ENCODE measurements around the gene AGGF1.

The AGGF1 gene

GRCh38 chr5:77016962-77017361, 13.2 kb upstream of the AGGF1 start:
- Histone ChIP-seq H3K27ac (no peak overlapping the region), H2AFZ (ENCODE audit: low read depth) (no peak overlapping the region), H3K27me3 (ENCODE audit: insufficient read depth, low read depth) (no peaks in the 10 kb centered on the region), H3K79me2 (ENCODE audit: insufficient read depth, low read depth) (no peaks in the 10 kb centered on the region), H3K4me3 (IDR thresholded peaks at IDR 0.05; ENCODE audit: insufficient read depth, low read depth, low read length) (no peak overlapping the region), H3K36me3 (ENCODE audit: insufficient read depth) (no peaks in the 10 kb centered on the region), H3K4me2 (no peak overlapping the region), H3K9ac (no peak overlapping the region), H4K20me1 (ENCODE audit: insufficient read depth) (no peaks in the 10 kb centered on the region), H3K4me1 (ENCODE audit: low read depth, poor library complexity, severe bottlenecking) (no peaks in the 10 kb centered on the region)
- no peak for TF ChIP-seq CTCF (conservative IDR thresholded peaks at IDR 0.05; ENCODE audit: low read depth, low read length)

DNA sequence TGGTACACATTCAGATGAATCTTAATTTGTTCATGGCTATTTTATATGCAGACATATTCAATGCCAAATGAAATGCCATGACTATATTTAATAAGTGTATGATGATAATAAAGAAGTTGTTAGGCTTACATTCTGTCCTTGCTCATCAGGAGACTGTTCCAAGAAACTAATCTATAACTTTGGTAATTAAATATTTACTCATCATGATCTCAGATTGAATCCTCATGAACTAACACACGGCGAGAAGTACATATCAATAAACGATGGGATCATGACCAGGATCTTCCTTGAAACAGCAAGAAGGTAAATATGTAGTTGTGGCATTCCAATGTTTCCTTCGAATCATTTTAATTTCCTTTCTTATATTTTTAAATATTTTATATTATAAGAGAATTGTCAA, 12.5 kb upstream of the AGGF1 start:
- Histone ChIP-seq H3K36me3 (ENCODE audit: insufficient read depth) (no peaks in the 10 kb centered on the region), H4K20me1 (ENCODE audit: insufficient read depth) (no peaks in the 10 kb centered on the region), H2AFZ (ENCODE audit: low read depth) (no peak overlapping the region), H3K4me2 (no peak overlapping the region), H3K27me3 (ENCODE audit: insufficient read depth, low read depth) (no peaks in the 10 kb centered on the region), H3K79me2 (ENCODE audit: insufficient read depth, low read depth) (no peaks in the 10 kb centered on the region), H3K4me3 (IDR thresholded peaks at IDR 0.05; ENCODE audit: insufficient read depth, low read depth, low read length) (no peak overlapping the region), H3K4me1 (ENCODE audit: low read depth, poor library complexity, severe bottlenecking) (no peaks in the 10 kb centered on the region), H3K9ac (no peak overlapping the region), H3K27ac (no peak overlapping the region)
- TF ChIP-seq CTCF (conservative IDR thresholded peaks at IDR 0.05; ENCODE audit: low read depth, low read length), result no peak

DNA sequence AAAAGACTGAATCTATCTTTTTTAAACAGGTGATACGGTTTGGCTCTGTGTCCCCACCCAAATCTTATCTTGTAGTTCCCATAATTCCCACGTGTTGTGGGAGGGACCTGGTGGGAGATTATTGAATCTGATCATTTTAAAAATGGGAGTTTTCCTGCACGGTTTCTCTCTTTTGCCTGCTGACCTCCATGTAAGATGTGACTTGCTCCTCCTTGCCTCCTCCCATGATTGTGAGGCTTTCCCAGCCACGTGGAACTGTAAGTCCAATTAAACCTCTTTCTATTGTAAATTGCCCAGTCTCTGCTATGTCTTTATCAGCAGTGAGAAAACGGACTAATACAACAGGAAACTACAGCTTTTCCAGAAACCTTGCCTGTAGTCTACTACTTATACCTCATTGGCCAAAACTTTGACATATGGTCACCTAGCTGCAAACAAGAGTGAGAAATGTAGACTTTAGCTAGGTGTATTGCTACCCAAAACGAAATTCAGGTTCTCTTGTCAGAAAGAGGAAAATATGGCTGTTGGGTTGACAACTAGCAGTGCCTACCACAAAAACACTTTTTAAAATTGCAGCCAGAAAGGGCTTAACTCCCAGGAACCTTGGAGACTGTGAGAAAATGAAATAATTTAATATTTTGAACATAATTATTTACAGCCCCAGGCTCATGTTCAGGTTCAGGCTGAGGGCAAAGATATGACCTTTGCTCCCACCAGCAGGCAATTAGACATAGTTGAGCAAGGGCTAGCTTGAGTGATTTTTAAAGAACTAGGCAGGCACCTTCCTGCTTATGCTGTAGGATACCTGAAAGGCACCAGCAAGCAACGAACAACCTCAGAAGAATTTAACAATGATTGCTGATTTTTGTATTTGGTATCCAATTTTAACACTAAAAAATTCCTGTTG, 7.4 kb upstream of the AGGF1 start:
- Histone ChIP-seq H2AFZ (ENCODE audit: low read depth) (no peak overlapping the region), H3K36me3 (ENCODE audit: insufficient read depth) (no peaks in the 10 kb centered on the region), H3K27ac (no peak overlapping the region), H4K20me1 (ENCODE audit: insufficient read depth) (no peaks in the 10 kb centered on the region), H3K4me2 (no peak overlapping the region), H3K27me3 (ENCODE audit: insufficient read depth, low read depth) (no peaks in the 10 kb centered on the region), H3K4me3 (IDR thresholded peaks at IDR 0.05; ENCODE audit: insufficient read depth, low read depth, low read length) (no peak overlapping the region), H3K79me2 (ENCODE audit: insufficient read depth, low read depth) (no peaks in the 10 kb centered on the region), H3K4me1 (ENCODE audit: low read depth, poor library complexity, severe bottlenecking) (no peaks in the 10 kb centered on the region), H3K9ac (no peak overlapping the region)
- TF ChIP-seq CTCF (conservative IDR thresholded peaks at IDR 0.05; ENCODE audit: low read depth, low read length), result no peak

DNA sequence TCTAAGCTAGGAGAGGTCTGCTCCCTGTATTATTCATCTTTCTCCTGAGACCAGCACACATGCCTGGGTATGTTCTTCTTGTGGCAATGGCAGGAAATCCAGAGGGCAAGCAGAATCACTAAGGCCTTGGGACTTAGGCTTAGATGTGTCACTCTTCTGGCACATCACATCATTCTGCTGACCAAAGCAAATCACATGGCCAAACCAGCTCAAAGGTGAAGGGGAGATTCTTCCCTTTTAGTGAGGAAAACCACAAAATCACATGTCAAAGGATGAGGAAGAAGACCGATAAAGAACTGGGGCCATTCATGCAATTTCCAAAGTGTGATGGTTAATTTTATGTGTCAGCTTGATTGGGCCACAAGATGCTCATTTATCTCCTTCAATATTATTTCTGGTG, 5.7 kb upstream of the AGGF1 start:
- Histone ChIP-seq H3K4me1 (ENCODE audit: low read depth, poor library complexity, severe bottlenecking) (no peaks in the 10 kb centered on the region), H2AFZ (ENCODE audit: low read depth) (no peak overlapping the region), H3K79me2 (ENCODE audit: insufficient read depth, low read depth) (no peaks in the 10 kb centered on the region), H4K20me1 (ENCODE audit: insufficient read depth) (no peaks in the 10 kb centered on the region), H3K36me3 (ENCODE audit: insufficient read depth) (no peaks in the 10 kb centered on the region), H3K9ac (no peak overlapping the region), H3K4me2 (no peak overlapping the region), H3K4me3 (IDR thresholded peaks at IDR 0.05; ENCODE audit: insufficient read depth, low read depth, low read length) (no peak overlapping the region), H3K27me3 (ENCODE audit: insufficient read depth, low read depth) (no peaks in the 10 kb centered on the region), H3K27ac (no peak overlapping the region)
- TF ChIP-seq CTCF (conservative IDR thresholded peaks at IDR 0.05; ENCODE audit: low read depth, low read length), result no peak
